ENCODE data around the gene ZGPAT. TPM values are rescaled to one million over a fixed set of nuclear protein-coding genes. Genes with fewer than 3 reads are reported as not detected.

Gene ZGPAT
- total and polyA plus RNA-seq, 2 of the 13 experiments (the other 11 are each of a cell fraction or from before 2014, with no cell fraction given) = 23.0 to 41.9 TPM

DNA sequence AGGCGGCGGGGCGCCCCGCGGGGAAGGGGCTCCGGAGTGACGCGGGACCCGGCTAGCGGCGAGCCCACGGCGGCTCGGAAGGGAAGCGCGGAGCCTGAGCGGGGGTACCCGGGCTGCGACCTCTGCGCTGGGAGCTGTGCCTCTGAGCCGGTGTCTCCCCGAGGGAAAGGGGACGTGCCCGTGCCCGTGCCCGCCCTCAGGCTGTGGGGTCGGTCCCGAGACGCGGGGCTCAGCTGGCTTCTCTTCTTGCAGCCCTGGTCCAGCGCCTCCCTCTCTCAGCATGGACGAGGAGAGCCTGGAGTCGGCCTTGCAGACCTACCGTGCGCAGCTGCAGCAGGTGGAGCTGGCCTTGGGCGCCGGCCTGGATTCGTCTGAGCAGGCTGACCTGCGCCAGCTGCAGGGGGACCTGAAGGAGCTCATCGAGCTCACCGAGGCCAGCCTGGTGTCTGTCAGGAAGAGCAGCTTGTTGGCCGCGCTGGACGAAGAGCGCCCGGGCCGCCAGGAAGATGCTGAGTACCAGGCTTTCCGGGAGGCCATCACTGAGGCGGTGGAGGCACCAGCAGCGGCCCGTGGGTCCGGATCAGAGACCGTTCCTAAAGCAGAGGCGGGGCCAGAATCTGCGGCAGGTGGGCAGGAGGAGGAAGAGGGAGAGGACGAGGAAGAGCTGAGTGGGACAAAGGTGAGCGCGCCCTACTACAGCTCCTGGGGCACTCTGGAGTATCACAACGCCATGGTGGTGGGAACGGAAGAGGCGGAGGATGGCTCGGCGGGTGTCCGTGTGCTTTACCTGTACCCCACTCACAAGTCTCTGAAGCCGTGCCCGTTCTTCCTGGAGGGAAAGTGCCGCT lies 686 bp downstream of the ZGPAT start (continued):
- TF ChIP-seq, protein P1, sequence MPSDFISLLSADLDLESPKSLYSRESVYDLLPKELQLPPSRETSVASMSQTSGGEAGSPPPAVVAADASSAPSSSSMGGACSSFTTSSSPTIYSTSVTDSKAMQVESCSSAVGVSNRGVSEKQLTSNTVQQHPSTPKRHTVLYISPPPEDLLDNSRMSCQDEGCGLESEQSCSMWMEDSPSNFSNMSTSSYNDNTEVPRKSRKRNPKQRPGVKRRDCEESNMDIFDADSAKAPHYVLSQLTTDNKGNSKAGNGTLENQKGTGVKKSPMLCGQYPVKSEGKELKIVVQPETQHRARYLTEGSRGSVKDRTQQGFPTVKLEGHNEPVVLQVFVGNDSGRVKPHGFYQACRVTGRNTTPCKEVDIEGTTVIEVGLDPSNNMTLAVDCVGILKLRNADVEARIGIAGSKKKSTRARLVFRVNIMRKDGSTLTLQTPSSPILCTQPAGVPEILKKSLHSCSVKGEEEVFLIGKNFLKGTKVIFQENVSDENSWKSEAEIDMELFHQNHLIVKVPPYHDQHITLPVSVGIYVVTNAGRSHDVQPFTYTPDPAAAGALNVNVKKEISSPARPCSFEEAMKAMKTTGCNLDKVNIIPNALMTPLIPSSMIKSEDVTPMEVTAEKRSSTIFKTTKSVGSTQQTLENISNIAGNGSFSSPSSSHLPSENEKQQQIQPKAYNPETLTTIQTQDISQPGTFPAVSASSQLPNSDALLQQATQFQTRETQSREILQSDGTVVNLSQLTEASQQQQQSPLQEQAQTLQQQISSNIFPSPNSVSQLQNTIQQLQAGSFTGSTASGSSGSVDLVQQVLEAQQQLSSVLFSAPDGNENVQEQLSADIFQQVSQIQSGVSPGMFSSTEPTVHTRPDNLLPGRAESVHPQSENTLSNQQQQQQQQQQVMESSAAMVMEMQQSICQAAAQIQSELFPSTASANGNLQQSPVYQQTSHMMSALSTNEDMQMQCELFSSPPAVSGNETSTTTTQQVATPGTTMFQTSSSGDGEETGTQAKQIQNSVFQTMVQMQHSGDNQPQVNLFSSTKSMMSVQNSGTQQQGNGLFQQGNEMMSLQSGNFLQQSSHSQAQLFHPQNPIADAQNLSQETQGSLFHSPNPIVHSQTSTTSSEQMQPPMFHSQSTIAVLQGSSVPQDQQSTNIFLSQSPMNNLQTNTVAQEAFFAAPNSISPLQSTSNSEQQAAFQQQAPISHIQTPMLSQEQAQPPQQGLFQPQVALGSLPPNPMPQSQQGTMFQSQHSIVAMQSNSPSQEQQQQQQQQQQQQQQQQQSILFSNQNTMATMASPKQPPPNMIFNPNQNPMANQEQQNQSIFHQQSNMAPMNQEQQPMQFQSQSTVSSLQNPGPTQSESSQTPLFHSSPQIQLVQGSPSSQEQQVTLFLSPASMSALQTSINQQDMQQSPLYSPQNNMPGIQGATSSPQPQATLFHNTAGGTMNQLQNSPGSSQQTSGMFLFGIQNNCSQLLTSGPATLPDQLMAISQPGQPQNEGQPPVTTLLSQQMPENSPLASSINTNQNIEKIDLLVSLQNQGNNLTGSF (CRISPR knock-in tag; IDR thresholded peaks at IDR 0.05) = no peak; the same call in 1 of the 2 replicates
- TF ChIP-seq TCF7 (IDR thresholded peaks at IDR 0.05; ENCODE audit: low read depth) = no peak
- no peak for TF ChIP-seq NFE2L2 (IDR thresholded peaks at IDR 0.05; ENCODE audit: low read length)
- no peak for TF ChIP-seq POLR2AphosphoS2 (IDR thresholded peaks at IDR 0.05; ENCODE audit: low read depth, low read length)
- no peak for TF ChIP-seq ZNF10 (CRISPR knock-in tag; IDR thresholded peaks at IDR 0.05; ENCODE audit: borderline replicate concordance, low read depth)
- no peak for TF ChIP-seq ZNF557 (CRISPR knock-in tag; IDR thresholded peaks at IDR 0.05)
- no peak for TF ChIP-seq ZNF720 (CRISPR knock-in tag; IDR thresholded peaks at IDR 0.05)
- TF ChIP-seq, protein P2, sequence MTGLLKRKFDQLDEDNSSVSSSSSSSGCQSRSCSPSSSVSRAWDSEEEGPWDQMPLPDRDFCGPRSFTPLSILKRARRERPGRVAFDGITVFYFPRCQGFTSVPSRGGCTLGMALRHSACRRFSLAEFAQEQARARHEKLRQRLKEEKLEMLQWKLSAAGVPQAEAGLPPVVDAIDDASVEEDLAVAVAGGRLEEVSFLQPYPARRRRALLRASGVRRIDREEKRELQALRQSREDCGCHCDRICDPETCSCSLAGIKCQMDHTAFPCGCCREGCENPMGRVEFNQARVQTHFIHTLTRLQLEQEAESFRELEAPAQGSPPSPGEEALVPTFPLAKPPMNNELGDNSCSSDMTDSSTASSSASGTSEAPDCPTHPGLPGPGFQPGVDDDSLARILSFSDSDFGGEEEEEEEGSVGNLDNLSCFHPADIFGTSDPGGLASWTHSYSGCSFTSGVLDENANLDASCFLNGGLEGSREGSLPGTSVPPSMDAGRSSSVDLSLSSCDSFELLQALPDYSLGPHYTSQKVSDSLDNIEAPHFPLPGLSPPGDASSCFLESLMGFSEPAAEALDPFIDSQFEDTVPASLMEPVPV (CRISPR knock-in tag; IDR thresholded peaks at IDR 0.05) = no peak
- no peak for TF ChIP-seq ZNF577 (CRISPR knock-in tag; IDR thresholded peaks at IDR 0.05; ENCODE audit: borderline replicate concordance, low read depth)
- TF ChIP-seq ZNF674 (CRISPR knock-in tag; IDR thresholded peaks at IDR 0.05; ENCODE audit: low read depth) = no peak
- TF ChIP-seq JUNB (CRISPR knock-in tag; IDR thresholded peaks at IDR 0.05; ENCODE audit: borderline replicate concordance) = no peak
- TF ChIP-seq, protein P3, sequence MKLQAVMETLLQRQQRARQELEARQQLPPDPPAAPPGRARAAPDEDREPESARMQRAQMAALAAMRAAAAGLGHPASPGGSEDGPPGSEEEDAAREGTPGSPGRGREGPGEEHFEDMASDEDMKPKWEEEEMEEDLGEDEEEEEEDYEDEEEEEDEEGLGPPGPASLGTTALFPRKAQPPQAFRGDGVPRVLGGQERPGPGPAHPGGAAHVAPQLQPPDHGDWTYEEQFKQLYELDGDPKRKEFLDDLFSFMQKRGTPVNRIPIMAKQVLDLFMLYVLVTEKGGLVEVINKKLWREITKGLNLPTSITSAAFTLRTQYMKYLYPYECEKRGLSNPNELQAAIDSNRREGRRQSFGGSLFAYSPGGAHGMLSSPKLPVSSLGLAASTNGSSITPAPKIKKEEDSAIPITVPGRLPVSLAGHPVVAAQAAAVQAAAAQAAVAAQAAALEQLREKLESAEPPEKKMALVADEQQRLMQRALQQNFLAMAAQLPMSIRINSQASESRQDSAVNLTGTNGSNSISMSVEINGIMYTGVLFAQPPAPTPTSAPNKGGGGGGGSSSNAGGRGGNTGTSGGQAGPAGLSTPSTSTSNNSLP (IDR thresholded peaks at IDR 0.05; ENCODE audit: low read depth, low read length) = no peak
- no peak for TF ChIP-seq U2AF2 (IDR thresholded peaks at IDR 0.05; ENCODE audit: low read depth, low read length)
- TF ChIP-seq ZNF567 (CRISPR knock-in tag; IDR thresholded peaks at IDR 0.05; ENCODE audit: borderline replicate concordance) = no peak
- TF ChIP-seq ZBTB3 (CRISPR knock-in tag; IDR thresholded peaks at IDR 0.05; ENCODE audit: borderline replicate concordance, low read depth) = no peak
- TF ChIP-seq NKX3-1 (CRISPR knock-in tag; IDR thresholded peaks at IDR 0.05) = no peak
- no peak; the same call in 1 of the 2 replicates for TF ChIP-seq ZNF790 (CRISPR knock-in tag; IDR thresholded peaks at IDR 0.05; ENCODE audit: borderline replicate concordance)
- TF ChIP-seq KLF12 (CRISPR knock-in tag; IDR thresholded peaks at IDR 0.05; ENCODE audit: borderline replicate concordance) = no peak; the same call in 1 of the 2 replicates
